Activated naive CD4-positive, alpha-beta T cell treated with Interleukin-2 at 50 U/mL for 16 hours (primary cell): ENCODE data around the gene PPP1R3G.

Experiments
- DNase-seq: peaks from one replicate; pipeline ENCODE4 v3.0.0-alpha.2; 2020

Gene PPP1R3G

GRCh38 chr6:5121956-5122355 is 36.8 kb downstream of the PPP1R3G start:
- no peak for DNase-seq

- no peak for DNase-seq
Observed at GRCh38 chr6:5122504-5123112, 37.5 kb downstream of the PPP1R3G start.

- DNase-seq, result no peak
Observed at GRCh38 chr6:5123296-5124143, 38.4 kb downstream of the PPP1R3G start.

- no peak for DNase-seq
Observed at GRCh38 chr6:5124526-5124925, 39.4 kb downstream of the PPP1R3G start.

GRCh38 chr6:5125152-5126006 is 40.2 kb downstream of the PPP1R3G start:
- DNase-seq, result no peak

- no peak for DNase-seq
Observed at GRCh38 chr6:5126214-5126613, 41.1 kb downstream of the PPP1R3G start.

- no peak for DNase-seq
Observed at GRCh38 chr6:5127106-5127687, 42.1 kb downstream of the PPP1R3G start.

- DNase-seq, result no peak
Observed at GRCh38 chr6:5128351-5128750, 43.2 kb downstream of the PPP1R3G start.

- DNase-seq, result no peak
Observed at GRCh38 chr6:5130135-5130866, 45.2 kb downstream of the PPP1R3G start.

GRCh38 chr6:5132731-5133130 is 47.6 kb downstream of the PPP1R3G start:
- DNase-seq, result no peak

- no peak for DNase-seq
Observed at GRCh38 chr6:5133943-5134342, 48.8 kb downstream of the PPP1R3G start.

GRCh38 chr6:5135788-5136376 is 50.7 kb downstream of the PPP1R3G start:
- peak; percentile 34 for DNase-seq

GRCh38 chr6:5136851-5137250 is 51.7 kb downstream of the PPP1R3G start:
- no peak for DNase-seq
